HG03280 (cell line): Measurements from ENCODE around the gene CCNF.
"Not testable (repeated sequence)": the region's sequence is repeated elsewhere in the genome, so short reads cannot be mapped to it uniquely, and the experiment has no call there.

ENCODE experiments used
- ATAC-seq: cut with Tn5 transposase; IDR thresholded peaks from one replicate; pipeline ENCODE4 v1.9.1; 2021; ENCODE audit warnings: mild to moderate bottlenecking, moderate library complexity; ENCODE audit not compliant: unreplicated experiment

The CCNF gene

GRCh38 chr16:2471016-2471652, 41.9 kb downstream of the CCNF start, which contains the start of gene NTN3:
NTN3 (plus strand) TSS chr16:2471297; CDS start chr16:2471702, 405 bp downstream.
- ATAC-seq = no peak

- ATAC-seq = no peak
Measured at GRCh38 chr16:2471653-2472487, 42.6 kb downstream of the CCNF start.

DNA sequence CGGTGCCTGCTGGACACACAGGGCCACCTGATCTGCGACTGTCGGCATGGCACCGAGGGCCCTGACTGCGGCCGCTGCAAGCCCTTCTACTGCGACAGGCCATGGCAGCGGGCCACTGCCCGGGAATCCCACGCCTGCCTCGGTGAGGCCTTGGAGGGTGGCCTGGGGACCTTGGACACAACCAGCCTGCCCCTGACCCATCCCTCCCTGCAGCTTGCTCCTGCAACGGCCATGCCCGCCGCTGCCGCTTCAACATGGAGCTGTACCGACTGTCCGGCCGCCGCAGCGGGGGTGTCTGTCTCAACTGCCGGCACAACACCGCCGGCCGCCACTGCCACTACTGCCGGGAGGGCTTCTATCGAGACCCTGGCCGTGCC, 43.2 kb downstream of the CCNF start:
- ATAC-seq = no peak

GRCh38 chr16:2472885-2473445, 43.7 kb downstream of the CCNF start:
- ATAC-seq = no peak

GRCh38 chr16:2473446-2473926, 44.2 kb downstream of the CCNF start:
- ATAC-seq = no peak

GRCh38 chr16:2473999-2474876, 45.0 kb downstream of the CCNF start:
- ATAC-seq = peak; percentile 38

DNA sequence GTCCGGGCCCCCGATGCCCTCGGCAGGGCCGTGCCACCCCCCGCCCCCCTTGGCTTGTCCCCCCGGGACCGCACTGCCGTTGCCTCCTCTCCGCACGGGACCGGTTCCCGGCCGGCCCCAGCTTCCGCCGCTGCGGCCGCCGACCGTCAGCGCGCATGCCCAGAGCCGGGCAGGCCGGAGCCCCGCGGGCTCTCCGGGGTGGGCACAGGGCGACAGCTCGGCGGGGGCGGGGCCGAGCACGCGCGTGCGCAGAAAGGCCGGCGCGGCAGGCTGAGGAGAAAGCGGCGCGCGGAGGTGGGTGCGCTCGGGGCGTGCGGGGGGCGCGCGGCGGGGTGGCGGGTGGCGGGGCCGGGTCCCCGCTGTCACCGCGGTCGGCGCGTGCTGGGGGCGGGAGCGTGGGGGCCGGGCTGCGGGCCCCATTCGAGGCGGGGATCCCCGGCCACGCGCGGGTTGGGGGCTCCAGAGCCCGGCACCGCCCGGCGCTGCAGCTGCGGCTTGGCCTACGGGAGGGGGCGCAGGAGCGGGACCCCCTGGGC, 45.7 kb downstream of the CCNF start, which contains the start of gene TBC1D24:
TBC1D24 (plus strand) TSS at position 251 of the 536 bp plus-strand sequence. CDS start 21,022 bp downstream, outside the sequence.
- ATAC-seq = peak; percentile 62

DNA sequence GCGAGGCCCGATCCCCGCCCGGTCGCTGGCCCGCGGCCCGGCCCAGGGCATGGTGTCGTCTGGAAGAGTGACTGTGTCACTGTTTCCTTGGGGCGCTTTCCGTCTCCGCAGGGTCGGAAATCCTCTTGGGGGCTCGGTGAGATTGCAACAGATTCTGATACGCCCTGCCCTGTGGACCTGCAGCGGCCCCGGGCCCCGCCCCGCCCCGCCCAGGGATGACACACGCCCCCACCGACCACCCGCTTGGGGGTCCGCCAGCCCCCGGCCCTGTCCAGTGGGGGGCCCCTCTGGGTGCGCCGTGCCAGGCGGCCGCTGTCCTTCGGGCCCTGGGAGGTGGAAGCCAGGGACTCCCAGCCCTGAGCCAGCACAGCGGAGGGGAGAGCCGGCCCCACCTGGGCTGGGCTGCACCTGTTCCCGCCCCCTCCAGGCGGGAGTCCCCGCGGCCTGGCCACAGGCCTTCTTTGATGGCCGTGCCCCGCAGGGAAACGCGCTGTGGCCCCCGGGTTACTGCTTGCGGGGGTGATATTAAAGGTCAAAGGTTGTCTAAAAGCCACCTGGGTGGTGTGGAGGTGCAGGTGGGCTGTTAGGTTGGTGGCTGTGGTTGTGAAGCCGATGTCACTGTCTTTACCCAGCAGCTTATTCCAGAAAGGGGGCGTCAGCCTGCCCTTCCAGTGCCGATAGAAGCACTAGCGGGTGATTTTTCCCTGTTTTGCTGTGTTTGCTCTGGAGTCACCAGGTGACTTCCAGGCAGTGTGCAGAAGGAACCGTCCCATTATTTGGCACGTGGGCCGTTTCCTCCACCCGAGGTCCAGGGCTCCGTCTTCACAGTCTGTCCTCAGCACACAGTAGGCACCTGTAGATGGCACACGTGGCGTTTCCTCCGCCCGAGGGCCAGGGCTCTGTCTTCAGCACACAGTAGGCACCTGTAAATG, 46.4 kb downstream of the CCNF start:
- ATAC-seq = peak; percentile 6

- no peak for ATAC-seq
Measured at GRCh38 chr16:2476345-2476720, 47.1 kb downstream of the CCNF start.

GRCh38 chr16:2476741-2477140, 47.5 kb downstream of the CCNF start:
- ATAC-seq = no peak

DNA sequence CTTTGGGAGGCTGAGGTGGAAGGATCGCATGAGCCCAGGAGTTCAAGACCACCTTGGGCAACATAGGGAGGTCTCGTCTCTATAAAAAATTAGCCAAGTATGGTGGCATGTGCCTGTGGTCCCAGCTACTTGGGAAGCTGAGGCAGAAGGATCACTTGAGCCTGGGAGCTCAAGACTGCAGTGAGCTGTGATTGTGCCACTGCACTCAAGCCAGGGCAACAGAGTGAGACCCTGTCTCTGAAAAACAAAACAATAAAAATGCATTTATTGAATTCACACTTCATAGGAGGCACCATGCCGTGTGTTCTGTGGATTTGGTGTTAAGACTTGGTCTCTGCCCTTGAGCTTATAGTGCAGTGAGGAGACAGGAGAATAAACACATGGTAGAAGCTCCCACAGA, 48.1 kb downstream of the CCNF start:
- no peak for ATAC-seq

DNA sequence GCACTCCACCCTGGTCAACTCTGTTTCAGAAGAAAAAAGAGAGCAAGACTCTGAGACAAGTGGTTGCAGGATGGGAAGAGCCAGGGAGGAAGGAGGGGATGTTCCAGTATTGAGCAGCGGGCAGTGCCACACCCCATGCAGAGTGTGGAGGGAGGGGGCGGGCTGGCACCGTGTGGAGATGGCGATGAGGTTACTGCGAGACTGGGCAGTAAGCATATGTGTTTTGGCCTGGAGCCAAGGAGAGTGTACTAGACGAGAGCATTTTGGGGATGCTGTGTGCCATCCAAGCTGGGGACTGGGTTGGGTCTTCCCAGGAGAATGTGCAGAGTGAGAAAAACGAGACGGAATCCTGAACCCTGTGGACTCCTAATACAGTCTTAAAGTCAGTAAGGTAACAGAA, 49.0 kb downstream of the CCNF start:
- ATAC-seq = no peak

DNA sequence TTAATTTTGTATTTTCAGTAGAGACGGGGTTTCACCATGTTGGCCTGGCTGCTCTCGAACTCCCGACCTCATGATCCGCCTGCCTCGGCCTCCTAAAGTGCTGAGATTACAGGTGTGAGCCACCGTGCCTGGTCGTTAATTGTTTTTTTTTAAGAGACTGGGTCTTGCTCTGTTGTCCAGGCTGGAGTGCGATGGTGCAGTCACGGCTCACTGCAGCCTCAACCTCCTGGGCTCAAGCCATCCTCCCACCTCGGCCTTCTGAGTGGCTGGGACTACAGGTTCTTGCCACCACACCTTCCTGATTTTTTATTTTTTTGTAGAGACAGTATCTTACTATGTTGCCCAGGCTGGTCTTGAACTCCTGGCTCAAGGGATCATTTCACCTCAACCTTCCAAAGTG, 50.7 kb downstream of the CCNF start:
- not testable (repeated sequence) for ATAC-seq

GRCh38 chr16:2480948-2481347, 51.7 kb downstream of the CCNF start:
- no peak for ATAC-seq

DNA sequence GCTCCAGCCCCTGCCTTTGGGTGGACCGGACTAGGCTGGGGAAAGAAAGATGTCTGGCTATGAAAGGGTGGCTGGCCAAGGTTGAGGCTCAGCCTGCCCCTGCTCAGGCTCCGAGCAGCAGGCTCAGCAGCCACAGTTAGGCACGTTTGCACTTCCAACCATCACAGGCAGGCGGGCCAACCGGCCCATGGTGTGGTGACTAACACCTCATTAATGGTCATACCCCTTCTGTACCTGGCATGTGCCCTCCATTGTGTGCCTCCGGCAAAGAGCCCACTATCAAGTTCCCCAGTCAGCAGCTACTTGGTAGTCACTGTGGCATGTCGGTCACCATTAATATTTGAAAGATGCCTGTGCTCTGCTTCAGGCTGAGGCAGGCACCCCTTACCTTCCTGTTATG, 52.4 kb downstream of the CCNF start:
- no peak for ATAC-seq

- no peak for ATAC-seq
Measured at GRCh38 chr16:2482249-2482648, 53.0 kb downstream of the CCNF start.

DNA sequence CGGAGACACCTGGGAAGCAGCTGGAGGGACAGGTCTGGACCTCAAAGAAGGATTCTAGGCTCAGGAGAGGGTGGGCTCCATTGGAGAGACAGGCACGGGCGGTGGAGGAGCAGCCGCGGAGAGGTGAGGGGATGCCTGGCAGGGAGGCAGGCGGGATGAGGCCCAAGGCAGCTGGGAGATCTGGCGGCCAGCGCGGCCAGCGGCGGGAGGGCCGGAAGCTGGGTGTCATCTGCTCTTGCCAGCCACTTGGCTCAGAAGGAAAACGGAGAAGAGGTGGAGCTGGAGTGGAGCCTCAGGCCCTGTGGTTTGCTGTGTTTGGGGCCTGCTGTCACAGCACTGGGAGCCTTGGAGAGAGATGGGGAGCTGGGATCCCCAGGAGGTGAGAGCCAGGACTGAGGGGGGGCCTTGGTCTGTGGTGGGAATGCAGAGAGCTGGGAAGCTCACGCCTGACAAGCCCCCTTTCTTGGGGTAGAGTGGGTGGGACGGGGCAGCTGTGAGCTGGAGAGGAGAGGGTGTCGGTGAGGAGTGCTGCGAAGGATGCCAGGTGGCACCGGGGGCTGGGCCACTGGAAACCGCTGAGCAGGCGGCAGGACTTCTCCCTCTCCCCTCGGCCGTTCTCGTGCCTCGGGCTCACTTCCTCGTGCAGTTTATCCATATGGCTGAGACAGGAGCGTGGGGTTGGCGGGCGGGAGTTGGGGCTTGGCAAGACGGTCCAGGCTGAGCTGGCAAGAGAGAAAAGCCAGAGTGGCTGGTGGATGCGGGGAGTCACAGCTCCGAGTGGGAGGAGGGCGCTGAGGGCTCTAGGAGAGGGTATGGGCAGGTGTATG, 53.7 kb downstream of the CCNF start:
- ATAC-seq = no peak
